Neutrophil (primary cell): Measurements from ENCODE around the gene TENM4.

Experiments used
- H3K27ac ChIP-seq: fragments of 200-600 bp; sonication (generic); 2 replicates; pipeline ENCODE4 v1.5.1; 2016; ENCODE audit warnings: mild to moderate bottlenecking, moderate library complexity
- H3K27me3 ChIP-seq: fragments of 200-600 bp; sonication (generic); 2 replicates; pipeline ENCODE4 v1.6.0; 2016; ENCODE audit warnings: mild to moderate bottlenecking
- H3K36me3 ChIP-seq: fragments of 200-600 bp; sonication (generic); 2 replicates; pipeline ENCODE4 v1.5.1; 2017
- H3K4me1 ChIP-seq, 2 experiments: fragments of 200-600 bp in 1 of 2; sonication (generic) in 1 of 2; 1 replicate in 1 of 2; 2 replicates in 1 of 2; pipeline versions ENCODE4 v1.5.1 to v1.6.1; 2013 to 2016; ENCODE audit warnings: low read depth in 1 of 2, low read length in 1 of 2, mild to moderate bottlenecking in 1 of 2, moderate library complexity in 1 of 2; ENCODE audit not compliant: control insufficient read depth in 1 of 2, insufficient read depth in 1 of 2
- H3K4me3 ChIP-seq, 2 experiments: fragments of 200-600 bp in 1 of 2; sonication (generic) in 1 of 2; 1 replicate in 1 of 2; 2 replicates in 1 of 2; pipeline ENCODE4 v1.5.1; 2013 to 2016; ENCODE audit warnings: low read depth in 1 of 2, low read length in 1 of 2, mild to moderate bottlenecking in 1 of 2, moderate library complexity in 1 of 2
- H3K9me3 ChIP-seq: fragments of 200-600 bp; sonication (generic); 2 replicates; pipeline ENCODE4 v1.5.1; 2016
- TF ChIP-seq, protein P1 (sequence below): fragments of 200-600 bp; sonication (generic); IDR thresholded peaks from 2 replicates; pipeline ENCODE4 v1.5.1; 2016; ENCODE audit warnings: antibody characterized with exemption

TENM4 gene

DNA sequence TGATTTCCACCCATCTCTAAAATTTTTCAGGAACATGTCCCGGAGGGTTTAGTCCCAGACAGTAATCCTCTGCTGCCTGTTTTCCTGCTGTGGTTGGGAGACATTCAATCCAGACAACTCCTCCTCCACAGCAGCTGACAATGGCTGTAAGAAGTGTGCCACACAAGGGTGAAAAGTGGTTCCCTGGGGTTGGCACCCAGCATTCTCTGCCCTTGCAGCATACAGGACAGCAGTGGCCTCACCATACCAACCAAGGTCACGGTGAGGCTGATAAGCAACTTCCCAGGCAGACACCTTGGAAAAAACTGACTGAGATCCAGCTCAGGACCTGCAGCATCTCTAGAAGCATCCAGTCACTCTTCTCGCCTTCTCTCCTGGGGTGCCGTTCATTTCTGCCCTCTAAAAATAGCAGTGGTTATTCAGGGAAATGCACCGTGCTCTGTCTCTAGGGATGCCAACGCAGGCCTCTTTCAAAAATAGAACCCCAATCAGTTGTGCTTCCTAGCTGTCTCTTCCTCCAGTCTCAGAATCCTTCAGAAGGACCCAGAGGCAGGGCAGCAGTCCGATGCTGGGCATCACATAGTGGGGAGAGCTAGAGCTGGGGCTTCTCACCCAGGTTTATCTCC lies 241.0 kb downstream of the TENM4 start:
- Histone ChIP-seq H3K36me3 (no peaks in the 10 kb centered on the region), H3K4me3 (no peak overlapping the region), H3K27ac (no peak overlapping the region), H3K4me1 (no peaks in the 10 kb centered on the region), H3K27me3 (no peaks in the 10 kb centered on the region), H3K9me3 (no peaks in the 10 kb centered on the region)
- TF ChIP-seq, protein P1, sequence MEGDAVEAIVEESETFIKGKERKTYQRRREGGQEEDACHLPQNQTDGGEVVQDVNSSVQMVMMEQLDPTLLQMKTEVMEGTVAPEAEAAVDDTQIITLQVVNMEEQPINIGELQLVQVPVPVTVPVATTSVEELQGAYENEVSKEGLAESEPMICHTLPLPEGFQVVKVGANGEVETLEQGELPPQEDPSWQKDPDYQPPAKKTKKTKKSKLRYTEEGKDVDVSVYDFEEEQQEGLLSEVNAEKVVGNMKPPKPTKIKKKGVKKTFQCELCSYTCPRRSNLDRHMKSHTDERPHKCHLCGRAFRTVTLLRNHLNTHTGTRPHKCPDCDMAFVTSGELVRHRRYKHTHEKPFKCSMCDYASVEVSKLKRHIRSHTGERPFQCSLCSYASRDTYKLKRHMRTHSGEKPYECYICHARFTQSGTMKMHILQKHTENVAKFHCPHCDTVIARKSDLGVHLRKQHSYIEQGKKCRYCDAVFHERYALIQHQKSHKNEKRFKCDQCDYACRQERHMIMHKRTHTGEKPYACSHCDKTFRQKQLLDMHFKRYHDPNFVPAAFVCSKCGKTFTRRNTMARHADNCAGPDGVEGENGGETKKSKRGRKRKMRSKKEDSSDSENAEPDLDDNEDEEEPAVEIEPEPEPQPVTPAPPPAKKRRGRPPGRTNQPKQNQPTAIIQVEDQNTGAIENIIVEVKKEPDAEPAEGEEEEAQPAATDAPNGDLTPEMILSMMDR: no peak

GRCh38 chr11:79198898-79199250 lies 242.0 kb downstream of the TENM4 start:
- Histone ChIP-seq H3K4me1 (no peaks in the 10 kb centered on the region), H3K9me3 (no peaks in the 10 kb centered on the region), H3K36me3 (no peaks in the 10 kb centered on the region), H3K27me3 (no peaks in the 10 kb centered on the region), H3K4me3 (no peak overlapping the region), H3K27ac (no peak overlapping the region)
- TF ChIP-seq, protein P1: no peak

DNA sequence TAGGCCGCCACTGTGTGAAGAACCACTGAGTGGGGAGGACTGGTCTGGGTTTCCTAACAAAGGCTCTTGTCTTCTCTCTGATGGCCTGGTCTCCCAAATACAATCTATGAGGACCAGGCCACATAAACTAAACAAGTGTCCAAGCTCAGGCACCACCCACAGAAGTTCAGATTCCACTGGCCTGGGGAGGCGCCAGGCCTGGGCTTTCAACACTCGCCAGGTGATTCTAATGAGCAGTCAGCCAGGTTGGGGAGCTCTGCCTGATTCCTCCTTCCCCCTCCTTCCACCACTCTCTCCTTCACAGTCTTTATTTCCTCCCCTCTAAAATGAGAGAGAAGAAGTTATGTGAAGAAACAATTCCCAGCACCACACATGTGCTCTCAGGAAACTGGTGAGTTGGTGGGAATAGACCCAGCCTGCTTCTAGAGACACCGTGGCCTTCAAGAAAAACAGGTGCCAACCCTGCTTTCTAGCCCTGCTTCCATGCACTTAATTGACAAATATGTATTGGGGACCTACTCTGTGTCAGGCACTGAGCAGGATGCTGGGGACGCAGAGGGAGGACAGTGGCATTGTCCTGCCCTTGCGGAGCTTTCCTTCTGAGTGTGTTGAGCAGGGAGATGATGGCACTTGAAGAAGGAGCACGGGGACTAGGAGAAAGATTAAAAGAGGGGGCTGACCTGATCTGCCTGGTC lies 242.5 kb downstream of the TENM4 start:
- TF ChIP-seq, protein P1: no peak
- Histone ChIP-seq H3K9me3 (no peaks in the 10 kb centered on the region), H3K4me1 (no peaks in the 10 kb centered on the region), H3K27me3 (no peaks in the 10 kb centered on the region), H3K36me3 (no peaks in the 10 kb centered on the region), H3K27ac (no peak overlapping the region), H3K4me3 (no peak overlapping the region)

GRCh38 chr11:79196950-79197349 lies 243.9 kb downstream of the TENM4 start:
- Histone ChIP-seq H3K4me1 (no peaks in the 10 kb centered on the region), H3K27ac (no peak overlapping the region), H3K36me3 (no peaks in the 10 kb centered on the region), H3K27me3 (no peaks in the 10 kb centered on the region), H3K4me3 (no peak overlapping the region), H3K9me3 (no peaks in the 10 kb centered on the region)
- TF ChIP-seq, protein P1: no peak

GRCh38 chr11:79195209-79195608 lies 245.6 kb downstream of the TENM4 start:
- Histone ChIP-seq H3K9me3 (no peaks in the 10 kb centered on the region), H3K36me3 (no peaks in the 10 kb centered on the region), H3K27ac (no peak overlapping the region), H3K27me3 (no peaks in the 10 kb centered on the region), H3K4me3 (no peak overlapping the region), H3K4me1 (no peaks in the 10 kb centered on the region)
- TF ChIP-seq, protein P1: no peak
